Measurements from ENCODE around the gene SDHA. TPM values are rescaled to one million over a fixed set of nuclear protein-coding genes. Genes with fewer than 3 reads are reported as not detected.

Gene SDHA
- total and polyA plus RNA-seq, 2 of the 8 experiments (the other 6 are each of a cell fraction or from before 2014, with no cell fraction given) = 59.7 to 87.3 TPM

- TF ChIP-seq GABPA (IDR thresholded peaks at IDR 0.05; ENCODE audit: borderline replicate concordance, insufficient read depth, low read length) (0 out of 2 replicates have a peak, but pooled peaks have one; percentile 22), TAF1 (IDR thresholded peaks at IDR 0.05; ENCODE audit: low read depth, low read length) (peak; percentile 67), PHF8 (conservative IDR thresholded peaks at IDR 0.05; ENCODE audit: low read depth, low read length) (peak; percentile 58; the same call in 1 of the 2 replicates), SP4 (IDR thresholded peaks at IDR 0.05; ENCODE audit: low read length) (peak; percentile 59; the same call in 1 of the 2 replicates), KDM4A (IDR thresholded peaks at IDR 0.05; ENCODE audit: low read depth, low read length, severe bottlenecking) (peak; percentile 26), POLR2AphosphoS5 (IDR thresholded peaks at IDR 0.05; ENCODE audit: low read depth, low read length) (peak; percentile 62; the same call in 1 of the 2 replicates)
Observed at GRCh38 chr5:217494-218456, at the start of gene SDHA, which contains the start of gene CCDC127 (continued).
